GM18907 (cell line): ENCODE data around the gene TTC28.
"Not testable (repeated sequence)": the region's sequence is repeated elsewhere in the genome, so short reads cannot be mapped to it uniquely, and the experiment has no call there.

Experiments
- ATAC-seq: cut with Tn5 transposase; IDR thresholded peaks from one replicate; pipeline ENCODE4 v1.9.1; 2021; ENCODE audit warnings: mild to moderate bottlenecking, moderate library complexity; ENCODE audit not compliant: unreplicated experiment

TTC28 gene

GRCh38 chr22:28120691-28121592, 558.7 kb downstream of the TTC28 start:
- ATAC-seq: no peak

GRCh38 chr22:28118957-28119631, 560.5 kb downstream of the TTC28 start:
- no peak for ATAC-seq

DNA sequence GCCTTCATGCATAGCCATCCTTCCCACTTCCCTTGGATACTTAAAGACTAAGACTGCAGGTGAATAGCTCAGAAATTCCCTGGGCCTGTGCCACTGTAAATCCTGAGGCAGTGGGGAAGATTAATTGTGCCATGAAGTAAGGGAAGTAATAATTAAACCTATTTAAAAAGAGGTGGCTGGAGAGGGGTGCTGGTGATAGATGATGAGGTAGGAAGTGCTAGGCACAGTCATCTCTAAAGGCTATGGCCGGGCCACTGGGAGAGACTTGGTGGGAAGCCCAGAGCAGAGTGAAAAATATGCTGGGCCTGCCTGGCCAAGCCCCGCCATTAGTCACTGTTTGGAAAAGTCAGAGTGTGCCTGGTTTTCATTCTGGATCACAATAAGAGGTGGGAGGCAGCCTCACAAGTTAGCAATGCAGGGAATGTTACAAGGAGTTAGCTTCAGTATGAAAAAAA, 563.4 kb downstream of the TTC28 start:
- ATAC-seq: no peak

DNA sequence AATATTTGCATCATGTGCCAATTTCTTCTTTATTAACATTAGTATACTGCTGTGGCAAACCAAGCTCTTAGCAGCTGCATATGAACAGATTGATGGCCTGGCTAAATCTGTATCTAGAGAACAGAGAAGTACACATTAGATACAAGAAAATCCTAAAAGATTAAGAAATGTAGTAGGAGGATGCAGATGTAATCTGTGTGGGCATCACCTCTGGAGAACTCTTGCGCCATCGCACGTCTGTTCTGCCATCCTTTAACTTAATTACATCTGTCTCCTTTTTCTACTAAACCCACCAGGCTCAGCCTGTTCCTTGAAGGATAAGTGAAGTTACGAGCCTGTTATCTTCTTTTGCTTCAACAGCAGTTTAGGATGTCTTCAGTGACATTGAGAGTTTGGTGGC, 564.2 kb downstream of the TTC28 start:
- no peak for ATAC-seq

DNA sequence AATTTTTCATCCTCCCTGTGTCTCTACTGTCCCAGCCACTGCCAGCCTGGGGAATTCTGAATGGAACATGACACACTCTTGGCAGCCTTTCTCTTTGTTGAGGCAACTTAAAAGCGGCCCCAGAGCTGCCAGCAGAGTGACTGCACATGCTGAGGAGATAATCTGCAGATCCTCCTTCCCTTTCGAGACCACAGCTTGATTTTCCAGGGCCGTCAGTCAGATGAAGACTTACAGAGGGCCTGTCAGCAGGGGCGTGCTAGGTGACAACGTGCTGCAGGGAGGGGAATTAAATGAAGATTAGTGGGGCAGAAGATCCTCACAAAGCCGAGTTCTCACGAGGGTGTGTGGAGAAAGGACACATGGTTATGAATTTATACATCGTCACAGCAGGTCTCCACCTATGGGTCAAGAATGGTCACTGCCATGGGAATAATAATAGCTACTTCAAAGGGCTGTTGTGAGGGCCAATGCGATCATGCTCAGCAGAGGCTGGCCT, 567.0 kb downstream of the TTC28 start:
- ATAC-seq: no peak

- ATAC-seq: no peak
These were observed 567.5 kb downstream of the TTC28 start for GRCh38 chr22:28112190-28112544.

DNA sequence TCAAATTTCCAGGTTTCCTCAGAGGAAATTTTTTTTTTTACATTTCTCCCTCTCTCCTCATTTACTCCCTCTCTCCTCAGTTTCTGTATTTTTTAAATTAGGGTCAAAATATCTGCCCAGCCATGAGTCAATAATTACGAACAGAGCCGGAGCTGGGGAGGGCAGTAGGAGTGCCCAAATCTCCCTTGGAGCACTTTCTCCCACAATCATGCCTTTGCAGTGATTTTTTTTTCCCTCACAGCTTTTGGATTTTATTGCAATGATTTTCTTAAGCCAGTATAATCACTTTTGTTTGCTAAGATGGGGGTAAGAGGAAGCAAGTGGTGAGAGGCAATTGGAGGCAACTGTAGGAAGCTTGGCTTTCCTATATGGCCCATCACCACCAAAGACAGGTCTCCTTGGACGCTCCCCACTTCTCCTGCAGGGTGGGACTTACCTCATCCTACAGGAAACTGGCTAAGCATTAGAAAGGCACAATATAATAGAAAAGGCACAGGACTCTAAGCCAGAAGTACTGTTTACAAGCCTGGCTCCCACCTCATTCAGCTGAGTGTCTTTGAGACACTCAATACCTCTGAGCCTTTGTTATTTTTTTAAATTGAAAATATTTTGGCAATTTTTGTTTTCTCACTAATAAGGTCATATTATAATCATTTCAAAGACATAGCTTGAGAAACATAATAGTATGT, 568.0 kb downstream of the TTC28 start:
- ATAC-seq: no peak

DNA sequence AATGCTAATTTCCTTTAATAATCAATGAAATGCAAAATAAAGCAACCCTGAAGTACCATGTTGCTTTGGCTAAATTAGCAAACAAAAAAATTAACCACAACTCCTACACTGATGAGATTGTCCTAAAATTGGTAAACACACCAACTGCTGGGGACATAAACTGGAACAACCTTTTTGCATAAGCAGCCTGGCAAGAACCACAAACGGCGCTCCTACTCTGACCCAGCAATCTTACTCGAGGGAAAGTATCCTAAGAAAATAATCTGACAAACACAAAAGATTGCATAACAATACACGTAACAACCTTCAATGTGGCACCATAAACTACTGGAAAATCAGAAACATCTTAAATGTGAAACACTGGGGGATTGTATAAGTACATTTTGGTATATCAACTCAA, 570.8 kb downstream of the TTC28 start:
- no peak for ATAC-seq

- no peak for ATAC-seq
These were observed 573.0 kb downstream of the TTC28 start for GRCh38 chr22:28106617-28107016.

- ATAC-seq: no peak
These were observed 573.7 kb downstream of the TTC28 start for GRCh38 chr22:28105988-28106387.

- ATAC-seq: no peak
These were observed 574.2 kb downstream of the TTC28 start for GRCh38 chr22:28105413-28105812.

DNA sequence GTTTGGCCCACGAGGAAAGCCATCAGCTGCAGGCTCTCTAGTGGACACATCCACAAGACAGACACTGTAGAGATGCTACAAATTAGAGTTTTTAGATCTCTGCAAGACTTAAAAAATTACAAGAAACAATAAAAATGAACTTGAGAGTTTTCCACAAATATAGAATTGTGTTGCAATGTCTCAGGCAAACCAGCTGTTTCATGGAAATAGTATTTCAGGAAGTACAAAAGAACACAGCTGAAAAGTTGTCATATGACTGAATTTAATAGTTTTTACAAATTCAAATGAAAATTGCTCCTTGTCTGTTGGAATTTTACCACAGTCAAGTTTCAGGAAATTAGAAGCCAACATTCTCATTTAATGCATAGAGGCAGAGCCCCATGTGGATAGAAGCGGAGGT, 576.0 kb downstream of the TTC28 start:
- no peak for ATAC-seq

GRCh38 chr22:28102151-28102812, 577.4 kb downstream of the TTC28 start:
- ATAC-seq: no peak

DNA sequence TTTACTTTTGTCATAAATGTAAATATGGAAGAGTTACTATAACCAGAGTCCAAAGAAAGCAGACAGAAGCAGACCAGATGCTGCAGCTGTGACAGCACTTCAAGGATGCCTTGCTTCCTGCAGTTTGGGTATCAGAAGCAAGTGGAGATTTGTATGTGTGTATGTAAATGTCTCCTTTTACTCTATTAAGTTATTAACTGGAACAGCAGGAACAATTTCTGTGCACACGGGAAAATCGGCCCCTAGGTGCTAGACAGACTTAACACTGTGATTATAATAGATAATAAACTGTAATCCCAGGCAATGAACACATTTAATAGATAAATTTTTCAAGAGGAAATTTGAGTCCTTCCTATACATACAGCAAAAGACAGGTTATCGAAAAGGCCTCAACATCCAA, 582.0 kb downstream of the TTC28 start:
- no peak for ATAC-seq

DNA sequence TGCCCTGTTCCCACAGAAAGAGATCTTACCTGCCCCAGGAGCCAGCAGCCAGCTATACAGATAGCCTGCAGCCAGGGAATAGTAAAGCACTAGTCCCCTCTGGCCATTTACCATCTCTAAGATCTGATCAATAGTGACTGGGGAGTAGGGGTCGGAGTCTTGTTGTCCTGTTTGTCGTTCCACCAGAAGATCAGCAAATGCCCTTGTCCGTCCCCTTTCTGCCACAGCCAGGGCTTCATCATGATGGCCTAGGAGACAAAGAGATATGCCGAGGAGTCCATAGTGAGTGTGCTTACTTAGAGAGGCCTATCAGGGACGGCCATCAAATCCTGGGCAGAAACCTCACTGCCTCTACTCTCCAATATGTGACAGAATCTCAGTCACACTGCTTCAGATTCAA, 583.5 kb downstream of the TTC28 start:
- ATAC-seq: no peak

- ATAC-seq: no peak
These were observed 584.1 kb downstream of the TTC28 start for GRCh38 chr22:28095316-28096095.

- no peak for ATAC-seq
These were observed 584.9 kb downstream of the TTC28 start for GRCh38 chr22:28094771-28095170.

DNA sequence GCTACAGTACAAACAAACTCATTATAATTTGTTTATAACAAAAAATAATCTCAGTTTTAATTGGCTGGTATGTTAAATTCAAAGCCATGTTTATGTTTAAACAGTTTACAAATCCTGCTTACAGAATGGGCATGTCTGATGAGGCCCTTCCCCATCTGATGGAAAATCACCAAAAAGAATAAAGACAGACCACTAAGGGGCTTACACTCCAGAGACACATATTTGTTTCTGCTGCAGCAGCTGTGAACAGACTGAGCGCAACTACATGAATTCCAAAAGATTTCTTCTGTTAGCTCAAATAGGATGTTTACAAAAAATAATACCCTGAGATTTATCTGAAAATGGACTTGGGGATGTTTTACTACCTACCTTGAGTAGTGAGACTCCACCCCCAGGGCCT, 585.9 kb downstream of the TTC28 start:
- no peak for ATAC-seq

DNA sequence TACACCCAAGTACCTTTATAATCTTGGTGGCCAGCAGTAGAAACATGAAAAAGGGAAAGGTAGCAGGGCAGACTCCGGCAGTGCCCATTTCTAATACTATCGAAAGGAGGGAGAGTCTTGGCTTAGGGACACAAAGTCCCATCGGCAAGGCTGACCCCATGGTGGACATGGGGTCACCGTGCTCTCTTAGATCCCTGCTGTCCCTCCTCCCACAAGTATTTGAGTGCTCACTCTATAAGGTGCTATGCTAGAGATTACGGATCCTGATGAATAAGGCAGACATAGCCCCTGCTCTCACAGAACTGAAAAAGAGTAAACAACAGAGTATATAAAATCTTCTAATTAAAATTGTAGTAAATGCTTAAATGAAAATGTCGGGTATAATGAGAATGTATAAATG, 588.2 kb downstream of the TTC28 start:
- no peak for ATAC-seq

DNA sequence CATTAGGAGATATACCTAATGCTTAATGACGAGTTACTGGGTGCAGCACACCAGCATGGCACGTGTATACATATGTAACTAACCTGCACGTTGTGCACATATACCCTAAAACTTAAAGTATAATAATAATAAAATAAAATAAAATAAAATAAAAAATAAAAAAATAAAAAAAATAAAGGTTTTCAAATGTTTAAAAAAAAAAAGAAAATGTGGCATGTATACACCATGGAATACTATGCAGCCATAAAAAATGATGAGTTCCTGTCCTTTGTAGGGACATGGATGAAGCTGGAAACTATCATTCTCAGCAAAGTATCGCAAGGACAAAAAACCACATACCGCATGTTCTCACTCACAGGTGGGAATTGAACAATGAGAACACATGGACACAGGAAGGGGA, 590.1 kb downstream of the TTC28 start:
- not testable (repeated sequence) for ATAC-seq
